ENCODE measurements around the gene ABHD17B. TPM values are rescaled to one million over a fixed set of nuclear protein-coding genes. Genes with fewer than 3 reads are reported as not detected.

The ABHD17B gene
- total and polyA plus RNA-seq, 2 experiments from 2014 or later: 7.7 to 10.7 TPM

- TF ChIP-seq EZH2phosphoT487 (IDR thresholded peaks at IDR 0.05; ENCODE audit: insufficient read depth, low read depth) (no peak), EZH2 (IDR thresholded peaks at IDR 0.05; ENCODE audit: insufficient read depth, poor library complexity, severe bottlenecking) (no peak)
- no peak overlapping the region for H3K4me3 ChIP-seq
- H3F3A ChIP-seq (ENCODE audit: insufficient read depth): no peaks in the 10 kb centered on the region
- H3K27ac ChIP-seq: no peak overlapping the region
- no peaks in the 10 kb centered on the region for H3K9me3 ChIP-seq (ENCODE audit: low read depth)
- H3K79me2 ChIP-seq (ENCODE audit: insufficient read depth): peaks cover 98% of the 10 kb centered on the region
- no peaks in the 10 kb centered on the region for H3K4me1 ChIP-seq (ENCODE audit: insufficient read depth)
- H4K20me1 ChIP-seq (ENCODE audit: insufficient read depth): 0 out of 2 replicates have a peak, but pooled peaks cover 6% of the 10 kb centered on the region
- WGBS, 2 experiments (ENCODE audit: low coverage in 1 of 2, low lambda C conversion rate in 2 of 2, missing lambda C conversion rate in 2 of 2): 95 to 96% methylated on average over 1 of the region's 1 CpG
- no peak overlapping the region for H3K9ac ChIP-seq
- no peak overlapping the region for H3K4me2 ChIP-seq (ENCODE audit: unreplicated experiment)
- no peak overlapping the region for H2AFZ ChIP-seq
- no peaks in the 10 kb centered on the region for H3K36me3 ChIP-seq (ENCODE audit: low read depth)
- DNase-seq: no peak
- H3K27me3 ChIP-seq (replicated peaks; ENCODE audit: insufficient read depth): no peaks in the 10 kb centered on the region
- in situ Hi-C loops (cut with MboI): no loop called here
- H3K9me2 ChIP-seq (ENCODE audit: insufficient read depth): no peaks in the 10 kb centered on the region
These were observed 9.6 kb upstream of the ABHD17B start for GRCh38 chr9:71920456-71921189.

- Histone ChIP-seq H3K4me3 (no peak overlapping the region), H3K9me3 (ENCODE audit: low read depth) (no peaks in the 10 kb centered on the region), H2AFZ (no peak overlapping the region), H3K36me3 (ENCODE audit: low read depth) (no peaks in the 10 kb centered on the region), H3K27ac (no peak overlapping the region), H4K20me1 (ENCODE audit: insufficient read depth) (0 out of 2 replicates have a peak, but pooled peaks cover 6% of the 10 kb centered on the region), H3K79me2 (ENCODE audit: insufficient read depth) (peaks cover 98% of the 10 kb centered on the region), H3K9ac (no peak overlapping the region), H3F3A (ENCODE audit: insufficient read depth) (no peaks in the 10 kb centered on the region), H3K4me1 (ENCODE audit: insufficient read depth) (0 out of 2 replicates have a peak, but pooled peaks cover 2% of the 10 kb centered on the region), H3K27me3 (replicated peaks; ENCODE audit: insufficient read depth) (no peaks in the 10 kb centered on the region), H3K9me2 (ENCODE audit: insufficient read depth) (no peaks in the 10 kb centered on the region), H3K4me2 (ENCODE audit: unreplicated experiment) (no peak overlapping the region)
- in situ Hi-C loops (cut with MboI): no loop called here
- TF ChIP-seq EZH2 (IDR thresholded peaks at IDR 0.05; ENCODE audit: insufficient read depth, poor library complexity, severe bottlenecking) (no peak), EZH2phosphoT487 (IDR thresholded peaks at IDR 0.05; ENCODE audit: insufficient read depth, low read depth) (no peak)
- WGBS, 2 experiments (ENCODE audit: low coverage in 1 of 2, low lambda C conversion rate in 2 of 2, missing lambda C conversion rate in 2 of 2): 88 to 91% methylated on average over 5 of the region's 5 CpGs
- DNase-seq: no peak
These were observed 7.4 kb upstream of the ABHD17B start for GRCh38 chr9:71918419-71918818.

DNA sequence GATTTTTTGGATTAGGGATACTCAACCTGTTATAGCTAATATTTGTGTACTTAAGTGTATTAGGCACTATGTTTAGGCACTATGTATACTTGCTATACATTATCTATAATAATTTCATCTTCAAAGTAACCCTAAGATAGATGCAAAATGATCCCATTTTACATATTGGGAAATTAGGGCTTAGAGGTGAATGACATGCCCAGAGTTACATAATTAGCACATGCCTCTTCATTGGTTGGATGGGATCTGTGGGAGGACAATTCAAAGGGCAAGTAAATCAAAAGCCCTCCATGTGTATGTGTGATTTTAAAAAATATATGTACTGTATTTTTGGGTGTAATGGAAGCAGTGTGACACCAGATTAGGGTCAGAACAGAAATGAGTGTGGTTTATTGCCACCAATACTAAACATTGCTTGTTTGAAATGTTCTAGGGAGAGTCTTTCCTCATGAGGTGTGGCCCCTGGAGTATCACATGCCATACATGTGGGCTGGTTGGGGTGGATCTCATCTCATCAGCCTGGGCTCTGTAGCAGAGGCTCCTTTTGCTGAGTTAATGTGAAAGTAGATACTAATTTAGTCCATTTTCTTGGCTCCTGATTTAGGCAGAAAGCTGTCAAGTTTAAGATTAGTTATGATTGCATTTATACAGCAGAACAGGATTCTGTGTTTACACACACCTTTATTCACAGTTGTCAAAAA lies 6.0 kb upstream of the ABHD17B start:
- Histone ChIP-seq H3K27ac (no peak overlapping the region), H3K9me3 (ENCODE audit: low read depth) (no peaks in the 10 kb centered on the region), H3K4me1 (ENCODE audit: insufficient read depth) (peaks cover 14% of the 10 kb centered on the region), H3K9ac (no peak overlapping the region), H3K4me2 (ENCODE audit: unreplicated experiment) (no peak overlapping the region), H3K9me2 (ENCODE audit: insufficient read depth) (no peaks in the 10 kb centered on the region), H4K20me1 (ENCODE audit: insufficient read depth) (0 out of 2 replicates have a peak, but pooled peaks cover 6% of the 10 kb centered on the region), H3K4me3 (no peak overlapping the region), H3K27me3 (replicated peaks; ENCODE audit: insufficient read depth) (no peaks in the 10 kb centered on the region), H3F3A (ENCODE audit: insufficient read depth) (peaks cover 5% of the 10 kb centered on the region; the same call in 1 of the 2 replicates), H3K79me2 (ENCODE audit: insufficient read depth) (peaks cover 98% of the 10 kb centered on the region), H2AFZ (no peak overlapping the region), H3K36me3 (ENCODE audit: low read depth) (no peaks in the 10 kb centered on the region)
- no peak for DNase-seq
- no peak for TF ChIP-seq EZH2 (IDR thresholded peaks at IDR 0.05; ENCODE audit: insufficient read depth, poor library complexity, severe bottlenecking)
- TF ChIP-seq EZH2phosphoT487 (IDR thresholded peaks at IDR 0.05; ENCODE audit: insufficient read depth, low read depth): no peak
- in situ Hi-C loops (cut with MboI): no loop called here

GRCh38 chr9:71915495-71915894 lies 4.5 kb upstream of the ABHD17B start:
- in situ Hi-C loops (cut with MboI): no loop called here
- no peak overlapping the region for H3K27ac ChIP-seq
- H4K20me1 ChIP-seq (ENCODE audit: insufficient read depth): 0 out of 2 replicates have a peak, but pooled peaks cover 6% of the 10 kb centered on the region

More at GRCh38 chr9:71915495-71915894, 4.5 kb upstream of the ABHD17B start:
- Histone ChIP-seq H3K9ac (no peak overlapping the region), H3K36me3 (ENCODE audit: low read depth) (no peaks in the 10 kb centered on the region), H3K9me3 (ENCODE audit: low read depth) (no peaks in the 10 kb centered on the region), H3K4me1 (ENCODE audit: insufficient read depth) (peaks cover 14% of the 10 kb centered on the region), H3K9me2 (ENCODE audit: insufficient read depth) (no peaks in the 10 kb centered on the region), H3K79me2 (ENCODE audit: insufficient read depth) (peaks cover 86% of the 10 kb centered on the region), H3K4me3 (no peak overlapping the region), H3F3A (ENCODE audit: insufficient read depth) (peaks cover 10% of the 10 kb centered on the region), H3K27me3 (replicated peaks; ENCODE audit: insufficient read depth) (no peaks in the 10 kb centered on the region), H2AFZ (no peak overlapping the region), H3K4me2 (ENCODE audit: unreplicated experiment) (no peak overlapping the region)
- TF ChIP-seq EZH2phosphoT487 (IDR thresholded peaks at IDR 0.05; ENCODE audit: insufficient read depth, low read depth) (no peak), EZH2 (IDR thresholded peaks at IDR 0.05; ENCODE audit: insufficient read depth, poor library complexity, severe bottlenecking) (no peak)
- no peak for DNase-seq
